ENCODE data around the gene CHML. TPM values are rescaled to one million over a fixed set of nuclear protein-coding genes. Genes with fewer than 3 reads are reported as not detected.
A peak's percentile ranks its signal among the peaks of the same experiment; 100 is the strongest.

CHML gene
- total RNA-seq, 1 donor from 2014 or later, result 43.6 TPM

DNA sequence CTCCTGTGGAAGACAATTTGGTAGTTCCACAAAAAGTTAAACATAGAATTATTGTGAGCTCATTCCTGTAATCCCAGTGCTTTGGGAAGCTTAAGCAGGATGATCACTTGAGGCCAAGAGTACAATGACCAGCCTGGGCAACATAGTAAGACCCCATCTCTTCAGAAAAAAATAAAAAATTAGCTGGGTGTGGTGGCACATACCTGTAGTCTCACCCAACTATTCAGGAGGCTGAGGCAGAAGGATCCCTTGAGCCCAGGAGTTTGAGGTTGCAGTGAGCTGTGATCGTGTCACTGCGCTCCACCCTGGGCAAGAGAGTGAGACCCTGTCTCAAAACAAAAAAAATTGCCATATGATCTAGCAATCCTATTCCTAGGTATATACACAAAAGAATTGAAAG is 4.1 kb upstream of the CHML start:
- no peaks in the 10 kb centered on the region for H3F3A ChIP-seq (ENCODE audit: low read depth)
- Mint-ChIP-seq H3K9me3 (peaks cover 16% of the 10 kb centered on the region), H3K4me3 (no peak overlapping the region), H3K4me1 (peaks cover 3% of the 10 kb centered on the region), H3K36me3 (peaks cover 3% of the 10 kb centered on the region), H3K27me3 (ENCODE audit: insufficient read depth, low read depth) (peaks cover 5% of the 10 kb centered on the region), H3K27ac (no peak overlapping the region)
- H3K4me1 ChIP-seq, result no peaks in the 10 kb centered on the region
- no peaks in the 10 kb centered on the region for H3K27me3 ChIP-seq
- peaks cover 2% of the 10 kb centered on the region for H3K79me2 ChIP-seq (ENCODE audit: low read depth)
- H3K9me3 ChIP-seq (ENCODE audit: low read depth), result no peaks in the 10 kb centered on the region
- H3K9ac ChIP-seq, result no peak overlapping the region
- H3K4me2 ChIP-seq, result no peak overlapping the region
- no peak overlapping the region for H2AFZ ChIP-seq (replicated peaks)
- no peaks in the 10 kb centered on the region for H3K36me3 ChIP-seq
- no peak overlapping the region for H3K27ac ChIP-seq
- DNase-seq (ENCODE audit: low spot score), result no peak
- no peaks in the 10 kb centered on the region for H4K20me1 ChIP-seq (ENCODE audit: low read depth)
- TF ChIP-seq EZH2 (IDR thresholded peaks at IDR 0.05) (no peak), EZH2phosphoT487 (IDR thresholded peaks at IDR 0.05) (no peak), CTCF (IDR thresholded peaks at IDR 0.05) (no peak)
- H3K4me3 ChIP-seq, result no peak overlapping the region

DNA sequence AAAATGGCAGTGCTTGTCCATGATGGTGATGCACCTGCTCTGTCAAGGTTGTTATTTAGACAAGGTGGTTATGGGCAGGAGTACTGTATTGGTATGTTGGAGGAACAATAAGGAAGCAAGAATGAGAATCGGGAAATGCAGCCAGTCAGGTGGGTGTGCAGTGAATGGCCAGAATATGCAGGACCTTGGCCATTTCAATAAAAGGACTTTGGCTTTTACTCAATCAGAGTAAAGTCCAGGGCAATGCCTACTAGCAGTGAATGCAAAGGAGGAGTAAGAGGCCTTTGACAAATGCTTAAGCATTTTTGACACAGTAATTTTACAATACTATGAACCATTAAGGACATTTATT is 2.4 kb upstream of the CHML start:
- no peak overlapping the region for H3K4me3 ChIP-seq
- H3K4me1 ChIP-seq, result peaks cover 10% of the 10 kb centered on the region
- DNase-seq (ENCODE audit: low spot score), result no peak
- H3K36me3 Mint-ChIP-seq, result peaks cover 12% of the 10 kb centered on the region
- no peak overlapping the region for H2AFZ ChIP-seq (replicated peaks)
- H3K9ac ChIP-seq, result no peak overlapping the region
- no peak overlapping the region for H3K27ac Mint-ChIP-seq
- peaks cover 15% of the 10 kb centered on the region for H4K20me1 ChIP-seq (ENCODE audit: low read depth)
- H3K27me3 ChIP-seq, result no peaks in the 10 kb centered on the region
- no peaks in the 10 kb centered on the region for H3K36me3 ChIP-seq
- H3K4me2 ChIP-seq, result no peak overlapping the region
- H3K4me1 Mint-ChIP-seq, result peaks cover 15% of the 10 kb centered on the region
- peaks cover 19% of the 10 kb centered on the region for H3K79me2 ChIP-seq (ENCODE audit: low read depth)
- peaks cover 16% of the 10 kb centered on the region for H3K9me3 Mint-ChIP-seq
- H3K4me3 Mint-ChIP-seq, result peak overlapping the region; percentile 5
- no peak for TF ChIP-seq EZH2 (IDR thresholded peaks at IDR 0.05)
- no peak for TF ChIP-seq EZH2phosphoT487 (IDR thresholded peaks at IDR 0.05)
- no peak for TF ChIP-seq CTCF (IDR thresholded peaks at IDR 0.05)
- H3K27ac ChIP-seq, result no peak overlapping the region
- H3K9me3 ChIP-seq (ENCODE audit: low read depth), result no peaks in the 10 kb centered on the region
- peaks cover 5% of the 10 kb centered on the region for H3K27me3 Mint-ChIP-seq (ENCODE audit: insufficient read depth, low read depth)
- H3F3A ChIP-seq (ENCODE audit: low read depth), result no peaks in the 10 kb centered on the region

GRCh38 chr1:241641773-241642592 is 1.8 kb upstream of the CHML start:
- Histone ChIP-seq H4K20me1 (ENCODE audit: low read depth) (peaks cover 20% of the 10 kb centered on the region), H3K9ac (no peak overlapping the region), H3K9me3 (ENCODE audit: low read depth) (no peaks in the 10 kb centered on the region), H2AFZ (replicated peaks) (no peak overlapping the region), H3K79me2 (ENCODE audit: low read depth) (peaks cover 25% of the 10 kb centered on the region), H3K4me2 (no peak overlapping the region), H3K4me1 (peaks cover 14% of the 10 kb centered on the region), H3K27me3 (no peaks in the 10 kb centered on the region), H3K36me3 (no peaks in the 10 kb centered on the region), H3K27ac (no peak overlapping the region), H3K4me3 (no peak overlapping the region), H3F3A (ENCODE audit: low read depth) (no peaks in the 10 kb centered on the region)
- peaks cover 5% of the 10 kb centered on the region for H3K27me3 Mint-ChIP-seq (ENCODE audit: insufficient read depth, low read depth)
- no peak overlapping the region for H3K27ac Mint-ChIP-seq
- H3K9me3 Mint-ChIP-seq, result peaks cover 19% of the 10 kb centered on the region
- peaks cover 18% of the 10 kb centered on the region for H3K36me3 Mint-ChIP-seq
- peaks cover 19% of the 10 kb centered on the region for H3K4me1 Mint-ChIP-seq
- TF ChIP-seq EZH2phosphoT487 (IDR thresholded peaks at IDR 0.05) (no peak), CTCF (IDR thresholded peaks at IDR 0.05) (no peak), EZH2 (IDR thresholded peaks at IDR 0.05) (no peak)
- peak overlapping the region; percentile 5 for H3K4me3 Mint-ChIP-seq
- DNase-seq (ENCODE audit: low spot score), result no peak
